Measurements from ENCODE around the gene CYP27B1.

GRCh38 chr12:57807285-57807684 is 40.4 kb upstream of the CYP27B1 start:
- TF ChIP-seq JUNB (IDR thresholded peaks at IDR 0.05; ENCODE audit: unreplicated experiment) (no peak), STAT1 (IDR thresholded peaks at IDR 0.05; ENCODE audit: unreplicated experiment) (no peak), POLR2AphosphoS5 (IDR thresholded peaks at IDR 0.05; ENCODE audit: low read depth) (no peak), EZH2phosphoT487 (IDR thresholded peaks at IDR 0.05; ENCODE audit: unreplicated experiment) (no peak), REST (IDR thresholded peaks at IDR 0.05; ENCODE audit: unreplicated experiment) (no peak), EZH2 (IDR thresholded peaks at IDR 0.05; ENCODE audit: low read depth, unreplicated experiment) (no peak)
- TF ChIP-seq, protein P1, sequence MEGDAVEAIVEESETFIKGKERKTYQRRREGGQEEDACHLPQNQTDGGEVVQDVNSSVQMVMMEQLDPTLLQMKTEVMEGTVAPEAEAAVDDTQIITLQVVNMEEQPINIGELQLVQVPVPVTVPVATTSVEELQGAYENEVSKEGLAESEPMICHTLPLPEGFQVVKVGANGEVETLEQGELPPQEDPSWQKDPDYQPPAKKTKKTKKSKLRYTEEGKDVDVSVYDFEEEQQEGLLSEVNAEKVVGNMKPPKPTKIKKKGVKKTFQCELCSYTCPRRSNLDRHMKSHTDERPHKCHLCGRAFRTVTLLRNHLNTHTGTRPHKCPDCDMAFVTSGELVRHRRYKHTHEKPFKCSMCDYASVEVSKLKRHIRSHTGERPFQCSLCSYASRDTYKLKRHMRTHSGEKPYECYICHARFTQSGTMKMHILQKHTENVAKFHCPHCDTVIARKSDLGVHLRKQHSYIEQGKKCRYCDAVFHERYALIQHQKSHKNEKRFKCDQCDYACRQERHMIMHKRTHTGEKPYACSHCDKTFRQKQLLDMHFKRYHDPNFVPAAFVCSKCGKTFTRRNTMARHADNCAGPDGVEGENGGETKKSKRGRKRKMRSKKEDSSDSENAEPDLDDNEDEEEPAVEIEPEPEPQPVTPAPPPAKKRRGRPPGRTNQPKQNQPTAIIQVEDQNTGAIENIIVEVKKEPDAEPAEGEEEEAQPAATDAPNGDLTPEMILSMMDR (conservative IDR thresholded peaks at IDR 0.05; ENCODE audit: low read depth in 2 of 2): no peak
